Colon (tissue), 2 donors: Measurements from ENCODE around the gene B3GALNT2.
"Not testable (repeated sequence)": the region's sequence is repeated elsewhere in the genome, so short reads cannot be mapped to it uniquely, and the experiment has no call there.

Experiments used
- FAIRE-seq: peaks from 2 replicates; lab custom pipeline; 2012; peaks lifted over from hg19 to GRCh38; lab: Jason Lieb, UNC
- donor health status: control.
- donor health status: control.

B3GALNT2 gene

GRCh38 chr1:235504122-235504493 is at the start of gene B3GALNT2:
TSS of gene B3GALNT2 (minus strand) at chr1:235504452. CDS start at chr1:235504252, 200 bp downstream.
- FAIRE-seq = no peak

- no peak for FAIRE-seq
These were observed 48.9 kb upstream of the B3GALNT2 start for GRCh38 chr1:235553112-235553551.

GRCh38 chr1:235552146-235552716 is 48.0 kb upstream of the B3GALNT2 start:
- no peak for FAIRE-seq

GRCh38 chr1:235549351-235550139 is 45.3 kb upstream of the B3GALNT2 start:
- FAIRE-seq = no peak

GRCh38 chr1:235546369-235547155 is 42.3 kb upstream of the B3GALNT2 start:
- FAIRE-seq = not testable (repeated sequence)

GRCh38 chr1:235545292-235545930 is 41.2 kb upstream of the B3GALNT2 start:
- no peak for FAIRE-seq

GRCh38 chr1:235542845-235543244 is 38.6 kb upstream of the B3GALNT2 start:
- FAIRE-seq = not testable (repeated sequence)

GRCh38 chr1:235533476-235534168 is 29.4 kb upstream of the B3GALNT2 start:
- FAIRE-seq = no peak

- no peak for FAIRE-seq
These were observed 28.1 kb upstream of the B3GALNT2 start for GRCh38 chr1:235532360-235532759.

- FAIRE-seq = no peak
These were observed 23.1 kb upstream of the B3GALNT2 start for GRCh38 chr1:235527196-235527814.

GRCh38 chr1:235525314-235525713 is 21.1 kb upstream of the B3GALNT2 start:
- FAIRE-seq = no peak

- no peak for FAIRE-seq
These were observed 12.7 kb upstream of the B3GALNT2 start for GRCh38 chr1:235516862-235517446.

- FAIRE-seq = no peak
These were observed 11.7 kb upstream of the B3GALNT2 start for GRCh38 chr1:235515844-235516512.

GRCh38 chr1:235513495-235514366 is 9.5 kb upstream of the B3GALNT2 start:
- peak; percentile 10 for FAIRE-seq

GRCh38 chr1:235511470-235512240 is 7.4 kb upstream of the B3GALNT2 start:
- FAIRE-seq = no peak

GRCh38 chr1:235510823-235511222 is 6.6 kb upstream of the B3GALNT2 start:
- no peak for FAIRE-seq

- no peak for FAIRE-seq
These were observed 3.4 kb upstream of the B3GALNT2 start for GRCh38 chr1:235507623-235508022.

- no peak for FAIRE-seq
These were observed 406 bp upstream of the B3GALNT2 start for GRCh38 chr1:235504494-235505222.
